ENCODE data around the gene MSH5. TPM values are rescaled to one million over a fixed set of nuclear protein-coding genes. Genes with fewer than 3 reads are reported as not detected.

Gene MSH5
- total and polyA plus RNA-seq, 2 of the 13 experiments (the other 11 are each of a cell fraction or from before 2014, with no cell fraction given): 10.2 to 38.7 TPM

- TF ChIP-seq ARID5B (CRISPR knock-in tag; IDR thresholded peaks at IDR 0.05): peak; percentile 60; the same call in 1 of the 2 replicates
- TF ChIP-seq, protein P1, sequence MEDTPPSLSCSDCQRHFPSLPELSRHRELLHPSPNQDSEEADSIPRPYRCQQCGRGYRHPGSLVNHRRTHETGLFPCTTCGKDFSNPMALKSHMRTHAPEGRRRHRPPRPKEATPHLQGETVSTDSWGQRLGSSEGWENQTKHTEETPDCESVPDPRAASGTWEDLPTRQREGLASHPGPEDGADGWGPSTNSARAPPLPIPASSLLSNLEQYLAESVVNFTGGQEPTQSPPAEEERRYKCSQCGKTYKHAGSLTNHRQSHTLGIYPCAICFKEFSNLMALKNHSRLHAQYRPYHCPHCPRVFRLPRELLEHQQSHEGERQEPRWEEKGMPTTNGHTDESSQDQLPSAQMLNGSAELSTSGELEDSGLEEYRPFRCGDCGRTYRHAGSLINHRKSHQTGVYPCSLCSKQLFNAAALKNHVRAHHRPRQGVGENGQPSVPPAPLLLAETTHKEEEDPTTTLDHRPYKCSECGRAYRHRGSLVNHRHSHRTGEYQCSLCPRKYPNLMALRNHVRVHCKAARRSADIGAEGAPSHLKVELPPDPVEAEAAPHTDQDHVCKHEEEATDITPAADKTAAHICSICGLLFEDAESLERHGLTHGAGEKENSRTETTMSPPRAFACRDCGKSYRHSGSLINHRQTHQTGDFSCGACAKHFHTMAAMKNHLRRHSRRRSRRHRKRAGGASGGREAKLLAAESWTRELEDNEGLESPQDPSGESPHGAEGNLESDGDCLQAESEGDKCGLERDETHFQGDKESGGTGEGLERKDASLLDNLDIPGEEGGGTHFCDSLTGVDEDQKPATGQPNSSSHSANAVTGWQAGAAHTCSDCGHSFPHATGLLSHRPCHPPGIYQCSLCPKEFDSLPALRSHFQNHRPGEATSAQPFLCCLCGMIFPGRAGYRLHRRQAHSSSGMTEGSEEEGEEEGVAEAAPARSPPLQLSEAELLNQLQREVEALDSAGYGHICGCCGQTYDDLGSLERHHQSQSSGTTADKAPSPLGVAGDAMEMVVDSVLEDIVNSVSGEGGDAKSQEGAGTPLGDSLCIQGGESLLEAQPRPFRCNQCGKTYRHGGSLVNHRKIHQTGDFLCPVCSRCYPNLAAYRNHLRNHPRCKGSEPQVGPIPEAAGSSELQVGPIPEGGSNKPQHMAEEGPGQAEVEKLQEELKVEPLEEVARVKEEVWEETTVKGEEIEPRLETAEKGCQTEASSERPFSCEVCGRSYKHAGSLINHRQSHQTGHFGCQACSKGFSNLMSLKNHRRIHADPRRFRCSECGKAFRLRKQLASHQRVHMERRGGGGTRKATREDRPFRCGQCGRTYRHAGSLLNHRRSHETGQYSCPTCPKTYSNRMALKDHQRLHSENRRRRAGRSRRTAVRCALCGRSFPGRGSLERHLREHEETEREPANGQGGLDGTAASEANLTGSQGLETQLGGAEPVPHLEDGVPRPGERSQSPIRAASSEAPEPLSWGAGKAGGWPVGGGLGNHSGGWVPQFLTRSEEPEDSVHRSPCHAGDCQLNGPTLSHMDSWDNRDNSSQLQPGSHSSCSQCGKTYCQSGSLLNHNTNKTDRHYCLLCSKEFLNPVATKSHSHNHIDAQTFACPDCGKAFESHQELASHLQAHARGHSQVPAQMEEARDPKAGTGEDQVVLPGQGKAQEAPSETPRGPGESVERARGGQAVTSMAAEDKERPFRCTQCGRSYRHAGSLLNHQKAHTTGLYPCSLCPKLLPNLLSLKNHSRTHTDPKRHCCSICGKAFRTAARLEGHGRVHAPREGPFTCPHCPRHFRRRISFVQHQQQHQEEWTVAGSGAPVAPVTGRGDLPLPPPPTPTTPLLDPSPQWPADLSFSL (CRISPR knock-in tag; IDR thresholded peaks at IDR 0.05): no peak
- TF ChIP-seq ZSCAN12 (CRISPR knock-in tag; IDR thresholded peaks at IDR 0.05): no peak
- no peak for TF ChIP-seq RFX1 (IDR thresholded peaks at IDR 0.05)
- peak; percentile 17; the same call in 1 of the 2 replicates for TF ChIP-seq MLX (CRISPR knock-in tag; IDR thresholded peaks at IDR 0.05)
- TF ChIP-seq ATM (IDR thresholded peaks at IDR 0.05; ENCODE audit: borderline replicate concordance): no peak
- no peak for TF ChIP-seq FOXP4 (CRISPR knock-in tag; IDR thresholded peaks at IDR 0.05)
- TF ChIP-seq ZSCAN20 (CRISPR knock-in tag; IDR thresholded peaks at IDR 0.05; ENCODE audit: borderline replicate concordance): no peak
- TF ChIP-seq FOXM1 (CRISPR knock-in tag; IDR thresholded peaks at IDR 0.05): peak; percentile 81; the same call in 1 of the 2 replicates
- no peak for TF ChIP-seq ZNF530 (CRISPR knock-in tag; IDR thresholded peaks at IDR 0.05; ENCODE audit: low read depth)
- TF ChIP-seq ZNF501 (CRISPR knock-in tag; IDR thresholded peaks at IDR 0.05): peak; percentile 54; the same call in 1 of the 2 replicates
- TF ChIP-seq, protein P2, sequence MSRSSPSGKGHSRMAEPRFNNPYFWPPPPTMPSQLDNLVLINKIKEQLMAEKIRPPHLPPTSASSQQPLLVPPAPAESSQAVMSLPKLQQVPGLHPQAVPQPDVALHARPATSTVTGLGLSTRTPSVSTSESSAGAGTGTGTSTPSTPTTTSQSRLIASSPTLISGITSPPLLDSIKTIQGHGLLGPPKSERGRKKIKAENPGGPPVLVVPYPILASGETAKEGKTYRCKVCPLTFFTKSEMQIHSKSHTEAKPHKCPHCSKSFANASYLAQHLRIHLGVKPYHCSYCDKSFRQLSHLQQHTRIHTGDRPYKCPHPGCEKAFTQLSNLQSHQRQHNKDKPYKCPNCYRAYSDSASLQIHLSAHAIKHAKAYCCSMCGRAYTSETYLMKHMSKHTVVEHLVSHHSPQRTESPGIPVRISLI (CRISPR knock-in tag; IDR thresholded peaks at IDR 0.05; ENCODE audit: borderline replicate concordance): peak; percentile 84
Observed at GRCh38 chr6:31795616-31796298, 56.0 kb downstream of the MSH5 start, which contains the start of gene VARS1 (continued).

Data from HepG2 (cell line).